Vagina (tissue), 2 donors: ENCODE results near the gene WWC2.

Source experiments
- CTCF ChIP-seq, 3 experiments: fragments of 450-650 bp in 2 of 3; fragments of 200-600 bp in 1 of 3; sonication (generic) in 1 of 3; IDR thresholded peaks; one replicate each; pipeline ENCODE4 v1.5.1; 2017 to 2019; ENCODE audit warnings: antibody characterized with exemption in 3 of 3, mild to moderate bottlenecking in 2 of 3, moderate library complexity in 2 of 3
- POLR2AphosphoS5 ChIP-seq, 2 donors: sonication (generic); formaldehyde crosslinking; IDR thresholded peaks; one replicate each; pipeline ENCODE4 v1.9.0; 2017; ENCODE audit warnings: antibody characterized with exemption in 2 of 2, mild to moderate bottlenecking in 2 of 2, low read depth in 1 of 2; ENCODE audit not compliant: insufficient read depth in 1 of 2

- TF ChIP-seq CTCF (IDR thresholded peaks at IDR 0.05) = no peak
- no peak for TF ChIP-seq POLR2AphosphoS5 (IDR thresholded peaks at IDR 0.05; ENCODE audit: insufficient read depth in 1 of 2, low read depth in 1 of 2)
Observed at GRCh38 chr4:183291070-183291469, 192.0 kb downstream of the WWC2 start.
